Measurements from ENCODE around the gene CBFB. TPM values are rescaled to one million over a fixed set of nuclear protein-coding genes. Genes with fewer than 3 reads are reported as not detected.

CBFB gene
- total and polyA plus RNA-seq, 9 of the 15 experiments (the other 6 are each of a cell fraction or from before 2014, with no cell fraction given) = 22.0 to 112 (median 66.5) TPM

DNA sequence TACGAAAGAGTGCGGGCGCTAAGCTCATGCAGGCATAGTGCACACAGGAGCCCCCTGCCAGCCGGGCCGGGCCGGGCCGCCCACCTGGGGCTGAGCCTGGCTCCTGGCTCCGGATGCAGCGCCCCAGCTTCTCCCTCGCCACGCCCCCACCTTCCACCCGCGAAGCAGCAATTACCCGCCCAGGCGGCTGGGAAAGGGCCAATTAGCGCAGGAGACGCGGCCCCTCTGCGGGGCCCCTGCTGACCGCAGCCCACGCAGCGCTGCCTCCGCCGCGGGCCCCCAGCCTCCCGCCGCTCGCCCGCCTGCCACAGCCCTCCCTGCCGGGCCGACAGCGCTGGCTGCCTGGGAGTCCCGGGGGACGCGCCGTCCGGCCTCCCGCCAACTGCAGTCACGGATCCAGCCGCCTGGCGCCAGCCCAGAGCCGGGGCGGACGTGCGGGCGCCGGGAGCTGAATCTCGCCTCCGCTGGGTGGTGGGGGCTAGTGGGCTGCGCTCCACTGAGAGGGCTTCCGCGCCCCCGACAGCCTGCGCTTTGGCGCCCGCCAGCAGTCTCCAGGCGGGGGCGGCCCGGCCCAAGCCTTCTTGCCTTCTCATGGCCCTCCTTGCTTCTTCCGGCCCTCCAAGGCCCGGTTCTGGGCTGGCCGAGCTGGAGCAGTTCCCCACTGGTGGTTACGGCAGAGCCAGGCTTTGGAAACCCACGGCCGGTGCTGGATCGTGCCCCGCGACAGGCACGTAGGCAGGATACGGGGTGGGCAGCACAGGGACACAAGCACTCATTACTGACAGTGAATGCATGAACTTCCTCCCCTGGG lies 14.9 kb upstream of the CBFB start (continued):
- TF ChIP-seq POLR2AphosphoS5 (IDR thresholded peaks at IDR 0.05; ENCODE audit: control insufficient read depth, insufficient read depth, low read depth, low read length) (no peak), BRF1 (IDR thresholded peaks at IDR 0.05; ENCODE audit: borderline replicate concordance, extremely low read depth, insufficient read length) (no peak), MED1 (CRISPR knock-in tag; IDR thresholded peaks at IDR 0.05; ENCODE audit: borderline replicate concordance) (no peak), MEF2D (tag; conservative IDR thresholded peaks at IDR 0.05; ENCODE audit: low read depth) (no peak), CREBBP (IDR thresholded peaks at IDR 0.05; ENCODE audit: low read depth, low read length) (no peak), ZNF133 (CRISPR knock-in tag; IDR thresholded peaks at IDR 0.05) (no peak), MYNN (IDR thresholded peaks at IDR 0.05) (no peak), MYNN (CRISPR knock-in tag; IDR thresholded peaks at IDR 0.05) (no peak), ATF6 (CRISPR knock-in tag; IDR thresholded peaks at IDR 0.05) (0 out of 2 replicates have a peak, but pooled peaks have one; percentile 29), ZNF121 (CRISPR knock-in tag; conservative IDR thresholded peaks at IDR 0.05) (no peak), RREB1 (CRISPR knock-in tag; IDR thresholded peaks at IDR 0.05) (no peak), ZC3H11A (IDR thresholded peaks at IDR 0.05; ENCODE audit: low read depth, low read length) (0 out of 2 replicates have a peak, but pooled peaks have one; percentile 50), FOXM1 (IDR thresholded peaks at IDR 0.05; ENCODE audit: low read depth) (no peak), FOXM1 (CRISPR knock-in tag; IDR thresholded peaks at IDR 0.05; ENCODE audit: low read depth) (no peak)
- TF ChIP-seq, protein P1, sequence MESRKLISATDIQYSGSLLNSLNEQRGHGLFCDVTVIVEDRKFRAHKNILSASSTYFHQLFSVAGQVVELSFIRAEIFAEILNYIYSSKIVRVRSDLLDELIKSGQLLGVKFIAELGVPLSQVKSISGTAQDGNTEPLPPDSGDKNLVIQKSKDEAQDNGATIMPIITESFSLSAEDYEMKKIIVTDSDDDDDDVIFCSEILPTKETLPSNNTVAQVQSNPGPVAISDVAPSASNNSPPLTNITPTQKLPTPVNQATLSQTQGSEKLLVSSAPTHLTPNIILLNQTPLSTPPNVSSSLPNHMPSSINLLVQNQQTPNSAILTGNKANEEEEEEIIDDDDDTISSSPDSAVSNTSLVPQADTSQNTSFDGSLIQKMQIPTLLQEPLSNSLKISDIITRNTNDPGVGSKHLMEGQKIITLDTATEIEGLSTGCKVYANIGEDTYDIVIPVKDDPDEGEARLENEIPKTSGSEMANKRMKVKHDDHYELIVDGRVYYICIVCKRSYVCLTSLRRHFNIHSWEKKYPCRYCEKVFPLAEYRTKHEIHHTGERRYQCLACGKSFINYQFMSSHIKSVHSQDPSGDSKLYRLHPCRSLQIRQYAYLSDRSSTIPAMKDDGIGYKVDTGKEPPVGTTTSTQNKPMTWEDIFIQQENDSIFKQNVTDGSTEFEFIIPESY (CRISPR knock-in tag; IDR thresholded peaks at IDR 0.05) = peak; percentile 75
- TF ChIP-seq, protein P2, sequence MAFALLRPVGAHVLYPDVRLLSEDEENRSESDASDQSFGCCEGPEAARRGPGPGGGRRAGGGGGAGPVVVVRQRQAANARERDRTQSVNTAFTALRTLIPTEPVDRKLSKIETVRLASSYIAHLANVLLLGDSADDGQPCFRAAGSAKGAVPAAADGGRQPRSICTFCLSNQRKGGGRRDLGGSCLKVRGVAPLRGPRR (CRISPR knock-in tag; IDR thresholded peaks at IDR 0.05) = no peak
